ENCODE measurements around the gene ADGRF4. TPM values are rescaled to one million over a fixed set of nuclear protein-coding genes. Genes with fewer than 3 reads are reported as not detected.

ADGRF4 gene
- total RNA-seq, 1 experiment from 2014 or later, result 0.10 TPM

DNA sequence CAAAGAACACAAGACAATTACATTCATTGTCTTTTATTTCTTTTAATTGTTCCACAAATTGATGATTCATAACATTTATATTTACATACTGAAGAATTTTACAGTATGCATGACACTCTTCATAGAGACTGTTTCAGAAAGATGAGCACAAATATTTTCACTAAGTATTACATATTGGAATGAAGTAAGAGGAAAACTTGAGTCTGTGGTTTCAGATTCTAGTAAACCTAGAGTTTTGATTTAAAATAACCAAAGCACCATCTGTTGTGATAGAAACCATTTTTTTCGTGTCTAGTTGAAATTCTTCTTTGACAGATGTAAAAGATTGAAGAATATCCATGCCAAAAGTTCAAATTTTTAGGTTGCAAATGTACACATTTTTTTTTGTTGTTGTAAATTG lies 51.4 kb downstream of the ADGRF4 start:
- Histone ChIP-seq H3K9me3 (ENCODE audit: control insufficient read depth, insufficient read depth, low read depth, low read length) (no peaks in the 10 kb centered on the region), H3K27me3 (ENCODE audit: control insufficient read depth, insufficient read depth, low read length) (no peaks in the 10 kb centered on the region), H3K4me3 (ENCODE audit: low read depth in 2 of 2, low read length in 2 of 2) (no peak overlapping the region), H3K27ac (ENCODE audit: low read length) (no peak overlapping the region), H3K4me1 (ENCODE audit: control insufficient read depth, insufficient read depth, low read length) (no peaks in the 10 kb centered on the region), H3K36me3 (ENCODE audit: control insufficient read depth, insufficient read depth, low read length) (no peaks in the 10 kb centered on the region)
- no peak for DNase-seq (ENCODE audit: low read depth, low spot score)
- TF ChIP-seq, protein P1, sequence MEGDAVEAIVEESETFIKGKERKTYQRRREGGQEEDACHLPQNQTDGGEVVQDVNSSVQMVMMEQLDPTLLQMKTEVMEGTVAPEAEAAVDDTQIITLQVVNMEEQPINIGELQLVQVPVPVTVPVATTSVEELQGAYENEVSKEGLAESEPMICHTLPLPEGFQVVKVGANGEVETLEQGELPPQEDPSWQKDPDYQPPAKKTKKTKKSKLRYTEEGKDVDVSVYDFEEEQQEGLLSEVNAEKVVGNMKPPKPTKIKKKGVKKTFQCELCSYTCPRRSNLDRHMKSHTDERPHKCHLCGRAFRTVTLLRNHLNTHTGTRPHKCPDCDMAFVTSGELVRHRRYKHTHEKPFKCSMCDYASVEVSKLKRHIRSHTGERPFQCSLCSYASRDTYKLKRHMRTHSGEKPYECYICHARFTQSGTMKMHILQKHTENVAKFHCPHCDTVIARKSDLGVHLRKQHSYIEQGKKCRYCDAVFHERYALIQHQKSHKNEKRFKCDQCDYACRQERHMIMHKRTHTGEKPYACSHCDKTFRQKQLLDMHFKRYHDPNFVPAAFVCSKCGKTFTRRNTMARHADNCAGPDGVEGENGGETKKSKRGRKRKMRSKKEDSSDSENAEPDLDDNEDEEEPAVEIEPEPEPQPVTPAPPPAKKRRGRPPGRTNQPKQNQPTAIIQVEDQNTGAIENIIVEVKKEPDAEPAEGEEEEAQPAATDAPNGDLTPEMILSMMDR (IDR thresholded peaks at IDR 0.05), result no peak
- TF ChIP-seq SIN3A (IDR thresholded peaks at IDR 0.05; ENCODE audit: borderline replicate concordance, insufficient read depth, low read depth, low read length), result no peak
- TF ChIP-seq, protein P2, sequence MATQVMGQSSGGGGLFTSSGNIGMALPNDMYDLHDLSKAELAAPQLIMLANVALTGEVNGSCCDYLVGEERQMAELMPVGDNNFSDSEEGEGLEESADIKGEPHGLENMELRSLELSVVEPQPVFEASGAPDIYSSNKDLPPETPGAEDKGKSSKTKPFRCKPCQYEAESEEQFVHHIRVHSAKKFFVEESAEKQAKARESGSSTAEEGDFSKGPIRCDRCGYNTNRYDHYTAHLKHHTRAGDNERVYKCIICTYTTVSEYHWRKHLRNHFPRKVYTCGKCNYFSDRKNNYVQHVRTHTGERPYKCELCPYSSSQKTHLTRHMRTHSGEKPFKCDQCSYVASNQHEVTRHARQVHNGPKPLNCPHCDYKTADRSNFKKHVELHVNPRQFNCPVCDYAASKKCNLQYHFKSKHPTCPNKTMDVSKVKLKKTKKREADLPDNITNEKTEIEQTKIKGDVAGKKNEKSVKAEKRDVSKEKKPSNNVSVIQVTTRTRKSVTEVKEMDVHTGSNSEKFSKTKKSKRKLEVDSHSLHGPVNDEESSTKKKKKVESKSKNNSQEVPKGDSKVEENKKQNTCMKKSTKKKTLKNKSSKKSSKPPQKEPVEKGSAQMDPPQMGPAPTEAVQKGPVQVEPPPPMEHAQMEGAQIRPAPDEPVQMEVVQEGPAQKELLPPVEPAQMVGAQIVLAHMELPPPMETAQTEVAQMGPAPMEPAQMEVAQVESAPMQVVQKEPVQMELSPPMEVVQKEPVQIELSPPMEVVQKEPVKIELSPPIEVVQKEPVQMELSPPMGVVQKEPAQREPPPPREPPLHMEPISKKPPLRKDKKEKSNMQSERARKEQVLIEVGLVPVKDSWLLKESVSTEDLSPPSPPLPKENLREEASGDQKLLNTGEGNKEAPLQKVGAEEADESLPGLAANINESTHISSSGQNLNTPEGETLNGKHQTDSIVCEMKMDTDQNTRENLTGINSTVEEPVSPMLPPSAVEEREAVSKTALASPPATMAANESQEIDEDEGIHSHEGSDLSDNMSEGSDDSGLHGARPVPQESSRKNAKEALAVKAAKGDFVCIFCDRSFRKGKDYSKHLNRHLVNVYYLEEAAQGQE (IDR thresholded peaks at IDR 0.05; ENCODE audit: insufficient read depth in 1 of 2, low read depth in 2 of 2, low read length in 1 of 2), result no peak
- no peak for TF ChIP-seq POLR2AphosphoS5 (IDR thresholded peaks at IDR 0.05; ENCODE audit: low read depth, low read length)
- no peak for TF ChIP-seq TCF7L2 (IDR thresholded peaks at IDR 0.05; ENCODE audit: low read depth, low read length)
- POLR2A ChIA-PET, result no interaction called here
- BruUV-seq (replicated peaks), result no TSS peak
- ATAC-seq, result no peak
- in situ Hi-C loops (cut with HindIII; ENCODE audit: low pct_unique_long_range_greater_than_20kb, low sequenced_read_pairs) (no loop called here), intact Hi-C loops (cut with micrococcal nuclease; ENCODE audit: unreplicated experiment) (no loop called here)
- CTCF ChIA-PET, result no interaction called here

DNA sequence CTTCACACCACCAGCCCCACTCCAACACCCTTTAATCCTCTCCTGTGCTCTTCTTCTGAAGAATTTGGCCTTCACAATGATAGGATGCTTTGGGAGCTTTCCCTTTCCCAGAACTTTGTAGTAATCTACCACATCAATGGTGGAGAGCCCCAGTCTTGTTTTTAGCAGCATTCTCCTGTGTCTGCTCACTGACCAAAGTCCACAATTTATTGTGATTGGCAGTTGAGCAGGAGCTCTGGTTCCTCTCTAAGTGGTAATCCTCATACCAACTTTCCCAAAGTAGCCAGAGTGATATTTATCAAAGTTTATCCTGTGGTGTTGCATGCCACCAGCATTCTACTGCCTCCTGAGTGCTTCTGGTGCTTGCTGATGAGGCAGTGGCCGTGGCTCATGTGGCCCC lies 54.4 kb downstream of the ADGRF4 start:
- no peak overlapping the region for H3K4me3 ChIP-seq (ENCODE audit: low read depth in 2 of 2, low read length in 2 of 2)
- ChIA-PET CTCF (no interaction called here), POLR2A (no interaction called here)
- no peak for DNase-seq (ENCODE audit: low read depth, low spot score)
- no peaks in the 10 kb centered on the region for H3K36me3 ChIP-seq (ENCODE audit: control insufficient read depth, insufficient read depth, low read length)
- TF ChIP-seq, protein P2 (IDR thresholded peaks at IDR 0.05; ENCODE audit: insufficient read depth in 1 of 2, low read depth in 2 of 2, low read length in 1 of 2), result no peak
- TF ChIP-seq POLR2AphosphoS5 (IDR thresholded peaks at IDR 0.05; ENCODE audit: low read depth, low read length), result no peak
- TF ChIP-seq, protein P1 (IDR thresholded peaks at IDR 0.05), result no peak
- TF ChIP-seq TCF7L2 (IDR thresholded peaks at IDR 0.05; ENCODE audit: low read depth, low read length), result no peak
- no peak for TF ChIP-seq SIN3A (IDR thresholded peaks at IDR 0.05; ENCODE audit: borderline replicate concordance, insufficient read depth, low read depth, low read length)
- ATAC-seq, result no peak
- intact Hi-C loops (cut with micrococcal nuclease; ENCODE audit: unreplicated experiment) (no loop called here), in situ Hi-C loops (cut with HindIII; ENCODE audit: low pct_unique_long_range_greater_than_20kb, low sequenced_read_pairs) (no loop called here)
- H3K27me3 ChIP-seq (ENCODE audit: control insufficient read depth, insufficient read depth, low read length), result no peaks in the 10 kb centered on the region
- BruUV-seq (replicated peaks), result no TSS peak
- H3K27ac ChIP-seq (ENCODE audit: low read length), result no peak overlapping the region
- no peaks in the 10 kb centered on the region for H3K4me1 ChIP-seq (ENCODE audit: control insufficient read depth, insufficient read depth, low read length)
- H3K9me3 ChIP-seq (ENCODE audit: control insufficient read depth, insufficient read depth, low read depth, low read length), result no peaks in the 10 kb centered on the region
